ENCODE results near the gene IFNA17.
"Not testable (repeated sequence)": the region's sequence is repeated elsewhere in the genome, so short reads cannot be mapped to it uniquely, and the experiment has no call there.

Gene IFNA17

GRCh38 chr9:21228122-21228521 lies at the start of gene IFNA17:
Gene IFNA17, minus strand, starts transcription at chr9:21228222. Its CDS starts 49 bp downstream, at chr9:21228173.
- DNase-seq, result no peak

DNA sequence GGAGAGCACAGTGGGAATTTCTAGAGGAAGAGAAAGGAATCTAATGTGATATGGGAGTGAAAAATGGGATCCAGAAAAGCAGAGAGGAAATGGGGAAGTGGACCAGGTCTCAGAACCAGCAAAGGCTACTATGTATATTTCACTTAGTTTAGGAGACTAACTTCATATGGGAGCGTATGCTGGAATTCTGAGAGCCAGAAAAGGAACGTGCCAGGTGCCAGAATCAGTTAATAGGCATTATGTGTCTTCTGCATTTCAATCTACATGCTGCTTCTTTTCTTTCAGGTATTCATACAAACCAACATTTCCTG lies 40.3 kb upstream of the IFNA17 start:
- DNase-seq, result no peak

- DNase-seq, result peak in 5 of 51 donors; percentile 2 to 23 (median 5)
Observed at GRCh38 chr9:21267485-21268346, 39.7 kb upstream of the IFNA17 start.

- DNase-seq, result peak in 1 of 51 donors; percentile 23
Observed at GRCh38 chr9:21266733-21267484, 38.9 kb upstream of the IFNA17 start.

DNA sequence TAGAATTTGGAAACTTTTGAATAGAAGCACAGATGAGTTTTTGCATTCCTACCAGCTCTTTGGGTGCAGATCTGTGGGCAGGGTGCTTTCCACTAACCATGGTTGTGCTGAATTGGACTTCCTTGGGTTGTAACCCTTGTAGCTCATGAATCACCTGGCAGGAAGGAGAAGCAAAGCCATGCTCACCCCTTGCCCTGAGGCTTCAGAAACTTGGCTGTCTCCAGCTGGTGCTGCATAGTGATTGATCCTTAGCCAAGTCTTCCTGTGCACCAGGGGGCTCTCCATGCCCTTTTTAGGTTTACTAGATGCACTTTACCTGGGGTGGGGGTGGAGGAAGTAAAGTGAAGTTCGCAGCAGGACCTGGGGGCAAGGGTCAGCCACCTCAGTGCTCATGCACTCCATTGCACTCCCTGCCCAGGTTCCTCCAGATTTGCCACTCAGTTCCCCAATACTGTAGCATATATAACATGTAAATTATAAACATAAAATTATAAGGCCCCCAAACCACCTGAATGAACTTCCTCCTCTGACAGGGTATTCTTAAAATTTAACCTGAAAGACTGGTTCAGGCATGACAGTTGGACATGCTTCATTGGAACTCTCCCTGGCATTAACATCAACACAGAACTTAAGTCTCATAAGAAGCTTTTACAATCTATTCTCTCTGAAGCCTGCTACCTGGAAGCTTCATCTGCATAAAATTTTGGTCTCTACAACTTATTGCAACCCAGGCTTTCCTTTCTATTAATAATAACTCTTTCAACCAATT lies 37.6 kb upstream of the IFNA17 start:
- no peak for DNase-seq

GRCh38 chr9:21255538-21256212 lies 27.7 kb upstream of the IFNA17 start:
- no peak for DNase-seq

DNA sequence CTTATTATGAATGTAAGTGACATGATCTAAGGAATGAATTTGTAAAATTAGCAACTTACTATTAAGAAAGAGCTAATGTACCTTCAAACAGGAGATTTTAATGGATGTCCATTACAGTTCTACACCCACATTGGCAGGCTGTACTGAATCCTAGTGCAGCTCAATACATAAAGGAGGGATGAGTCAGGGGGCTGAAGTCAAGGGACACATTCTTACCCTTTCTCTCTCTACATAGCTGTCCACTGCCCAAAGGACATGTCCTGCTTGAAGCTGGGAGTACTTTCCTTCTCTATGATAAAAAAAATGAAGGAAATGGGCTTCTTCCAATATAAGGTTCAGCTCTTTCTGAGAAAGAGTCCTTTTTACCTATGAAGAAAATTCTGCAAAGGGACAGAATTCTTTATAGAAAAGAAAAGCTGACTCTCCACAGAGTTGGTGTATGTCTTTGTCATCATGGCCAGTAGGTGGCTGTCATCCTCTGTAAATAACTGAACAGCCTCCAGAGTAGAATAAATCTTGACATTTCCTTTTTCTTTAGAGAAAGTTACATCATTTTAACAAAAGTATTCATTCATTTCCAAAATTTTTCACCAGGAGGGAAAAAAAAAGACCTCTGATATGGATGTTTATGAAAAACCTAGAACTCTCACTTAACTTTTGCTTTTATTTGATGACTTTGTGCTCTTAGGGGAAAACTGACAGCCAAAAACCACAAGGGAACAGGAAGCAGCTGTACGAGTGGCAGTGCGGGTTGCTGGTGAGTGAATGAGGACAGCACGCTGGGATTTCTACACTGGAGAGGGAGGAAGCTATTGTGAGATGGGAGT lies 24.9 kb upstream of the IFNA17 start:
- DNase-seq, result peak in 13 of 51 donors; percentile 1 to 57 (median 11)

- no peak for DNase-seq
Observed at GRCh38 chr9:21251638-21252037, 23.6 kb upstream of the IFNA17 start.

- DNase-seq, result no peak
Observed at GRCh38 chr9:21251190-21251589, 23.2 kb upstream of the IFNA17 start.

DNA sequence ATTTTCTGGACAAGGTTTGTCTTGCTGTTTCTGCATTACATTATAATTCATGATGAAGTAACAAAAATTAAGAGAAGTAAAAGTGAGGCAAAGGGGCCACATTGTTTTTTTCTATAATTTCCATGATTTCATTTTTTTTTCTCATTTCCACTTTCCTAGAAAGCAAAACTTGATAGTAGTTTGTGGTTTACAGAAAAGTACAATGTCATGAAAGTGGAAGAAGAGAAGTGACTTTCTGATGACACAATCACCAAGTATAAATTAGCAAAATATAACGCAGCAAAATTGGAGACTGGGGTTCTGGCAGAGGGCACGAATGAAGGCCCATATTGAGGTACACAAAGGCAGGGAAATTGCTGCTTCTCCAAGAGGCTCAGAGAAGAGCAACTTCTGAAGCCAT lies 16.8 kb upstream of the IFNA17 start:
- no peak for DNase-seq

GRCh38 chr9:21239911-21240310 lies 11.9 kb upstream of the IFNA17 start, which contains the start of gene IFNA14:
Gene IFNA14, minus strand, starts transcription at chr9:21240005. Its CDS starts 70 bp downstream, at chr9:21239935.
- no peak for DNase-seq

DNA sequence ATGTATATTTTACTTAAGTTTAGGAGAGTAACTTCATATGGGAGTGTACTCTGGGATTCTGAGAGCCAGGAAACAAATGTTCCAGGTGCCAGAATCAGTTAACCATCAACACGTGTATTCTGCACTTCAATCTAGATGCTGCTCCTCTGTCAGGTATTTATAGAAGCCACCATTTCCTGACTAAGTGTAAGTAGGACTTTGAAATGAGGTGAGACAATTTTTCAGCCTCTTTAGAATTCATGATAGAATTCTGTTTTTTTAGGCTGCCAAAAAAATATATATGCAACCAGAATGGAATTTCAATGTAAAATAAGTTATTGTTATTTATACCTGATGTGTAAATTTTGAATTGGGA lies 8.3 kb upstream of the IFNA17 start:
- not testable (repeated sequence) for DNase-seq

DNA sequence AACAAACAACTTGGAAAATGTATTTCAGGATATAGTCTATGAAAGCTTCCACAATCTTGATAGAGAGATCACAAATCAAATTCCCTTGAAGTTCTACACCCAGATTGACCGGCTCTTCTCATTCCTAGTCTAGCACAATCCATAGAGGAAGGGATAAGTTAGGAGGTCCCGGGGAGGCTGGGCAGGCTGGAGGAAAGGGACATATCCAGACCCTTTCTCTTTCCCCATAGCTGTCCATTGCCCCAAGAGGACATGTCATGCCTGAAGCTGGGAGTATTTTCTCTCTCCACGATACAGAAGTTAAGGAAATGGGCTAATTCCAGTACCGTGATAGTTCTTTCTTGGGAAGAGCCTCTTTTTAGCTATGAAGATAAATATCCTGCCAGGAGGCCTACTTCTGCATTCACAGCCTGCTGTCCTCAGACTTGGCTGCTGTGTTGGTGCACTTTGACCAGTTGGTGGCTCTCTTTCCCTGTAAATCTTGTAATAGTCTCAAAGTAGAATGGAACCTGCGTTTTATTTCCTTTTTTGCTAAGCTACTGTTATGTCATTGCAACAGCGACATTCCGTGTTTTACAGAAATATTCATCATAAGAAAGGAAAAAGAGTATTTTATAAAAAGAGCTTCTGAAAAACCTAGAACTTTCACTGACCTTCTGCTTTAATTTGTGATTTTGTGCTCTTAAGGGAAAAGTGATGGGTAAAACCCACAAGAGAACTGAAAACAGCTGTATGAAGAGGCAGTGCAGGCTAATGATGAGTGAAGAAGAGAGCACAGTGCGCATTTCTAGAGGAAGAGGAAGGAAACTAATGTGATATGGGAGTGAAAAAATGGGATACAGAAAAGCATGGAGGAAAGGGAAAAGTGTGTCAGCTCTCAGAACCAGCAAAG lies 7.7 kb upstream of the IFNA17 start:
- peak in 14 of 51 donors; percentile 1 to 22 (median 9) for DNase-seq

DNA sequence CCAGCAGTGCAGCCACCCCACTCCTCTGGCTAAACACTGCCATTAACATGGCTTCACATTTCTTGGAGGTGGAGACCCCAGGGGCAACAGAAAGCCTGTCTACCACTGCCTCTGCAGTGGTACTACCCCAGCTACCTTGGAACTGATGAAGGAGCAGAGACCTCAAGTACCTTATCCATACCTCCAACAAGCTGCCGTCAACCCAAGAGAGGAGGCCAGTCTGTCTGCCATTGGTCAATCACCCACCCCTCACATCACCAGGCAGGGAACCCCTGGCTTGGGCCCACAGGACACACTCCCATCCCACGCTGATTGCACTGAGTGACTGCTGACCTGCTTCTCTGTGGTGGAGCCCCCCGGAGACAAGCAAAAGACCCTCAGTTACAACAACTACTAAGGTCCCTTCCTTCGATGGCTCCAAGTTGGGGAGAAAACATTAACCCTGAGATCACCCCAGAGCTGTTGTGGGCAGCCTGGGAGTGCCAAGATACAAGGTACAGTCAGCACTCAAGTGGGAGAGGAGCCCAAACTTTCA lies 6.2 kb upstream of the IFNA17 start:
- no peak for DNase-seq

- DNase-seq, result no peak
Observed at GRCh38 chr9:21233258-21233657, 5.2 kb upstream of the IFNA17 start.

DNA sequence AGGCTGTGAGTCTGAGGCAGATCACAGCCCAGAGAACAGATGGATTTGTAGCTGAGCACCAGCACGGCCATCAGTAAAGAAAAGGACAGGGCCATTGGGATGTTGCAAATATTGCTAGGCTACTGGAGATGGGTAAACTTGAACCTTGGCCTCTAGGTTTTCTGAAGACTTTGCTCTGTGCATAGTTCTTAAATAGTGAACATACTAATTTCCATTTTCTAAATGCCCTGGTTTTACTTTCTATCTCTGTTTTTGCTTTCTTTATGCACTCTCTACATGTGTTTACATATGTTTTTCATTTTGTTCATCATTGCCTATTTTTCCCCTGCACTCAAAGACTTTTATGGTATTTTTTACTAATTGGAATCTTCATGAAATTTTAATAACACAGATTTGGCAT lies 10.8 kb downstream of the IFNA17 start, which contains the start of gene IFNA16:
Gene IFNA16 (minus strand): TSS at position 101 of the 400 bp plus-strand sequence. CDS start 6 bp downstream, at position 95.
- not testable (repeated sequence) for DNase-seq

DNA sequence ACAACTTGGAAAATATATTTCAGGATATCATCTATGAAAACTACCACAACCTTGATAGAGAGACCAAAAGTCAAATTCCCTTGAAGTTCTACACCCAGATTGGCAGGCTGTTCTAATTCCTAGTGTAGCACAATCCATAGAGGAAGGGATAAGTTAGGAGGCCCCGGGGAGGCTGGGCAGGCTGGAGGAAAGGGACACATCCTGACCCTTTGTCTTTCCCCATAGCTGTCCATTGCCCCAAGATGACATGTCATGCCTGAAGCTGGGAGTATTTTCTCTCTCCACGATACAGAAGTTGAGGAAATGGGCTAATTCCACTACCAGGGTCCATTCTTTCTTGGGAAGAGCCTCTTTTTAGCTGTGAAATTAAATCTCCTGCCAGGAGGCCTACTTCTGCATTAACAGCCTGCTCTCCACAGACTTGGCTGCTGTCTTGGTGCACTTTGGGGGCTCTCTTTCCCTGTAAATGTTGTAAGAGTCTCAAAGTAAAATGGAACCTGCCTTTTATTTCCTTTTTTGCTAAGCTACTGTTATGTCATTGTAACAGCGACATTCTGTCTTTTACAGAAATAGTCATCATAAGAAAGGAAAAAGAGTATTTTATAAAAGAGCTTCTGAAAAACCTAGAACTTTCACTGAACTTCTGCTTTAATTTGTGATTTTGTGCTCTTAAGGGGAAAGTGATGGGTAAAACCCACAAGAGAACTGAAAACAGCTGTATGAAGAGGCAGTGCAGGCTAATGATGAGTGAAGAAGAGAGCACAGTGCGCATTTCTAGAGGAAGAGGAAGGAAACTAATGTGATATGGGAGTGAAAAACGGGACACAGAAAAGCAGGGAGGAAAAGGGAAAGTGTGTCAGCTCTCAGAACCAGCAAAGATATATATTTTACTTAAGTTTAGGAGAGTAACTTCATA lies 14.4 kb downstream of the IFNA17 start:
- DNase-seq, result not testable (repeated sequence)

- not testable (repeated sequence) for DNase-seq
Observed at GRCh38 chr9:21212160-21212559, 15.9 kb downstream of the IFNA17 start.
